Measurements from ENCODE around the gene FRAS1. TPM values are rescaled to one million over a fixed set of nuclear protein-coding genes. Genes with fewer than 3 reads are reported as not detected.

FRAS1 gene
- total RNA-seq, 3 donors from 2014 or later = 4.9 to 7.5 (median 6.6) TPM

DNA sequence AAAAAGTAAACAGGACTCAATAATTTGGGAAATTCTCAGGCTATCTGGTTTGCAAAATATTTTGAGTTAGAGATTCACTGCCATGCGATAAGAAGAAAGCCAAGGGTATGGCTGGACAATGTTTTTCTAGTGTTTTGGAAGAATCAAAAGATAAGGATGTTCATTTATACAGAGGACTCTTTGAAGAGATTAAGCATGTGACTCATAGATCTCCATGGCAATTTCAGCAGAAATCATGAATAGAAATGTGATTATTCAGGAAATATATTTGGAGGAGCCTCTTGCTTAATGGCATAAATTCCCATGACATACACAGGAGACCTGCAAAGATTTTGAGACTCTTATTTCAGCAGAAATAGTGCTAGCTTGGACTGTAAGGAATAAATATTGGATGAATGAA, 16.7 kb upstream of the FRAS1 start:
- no peaks in the 10 kb centered on the region for H3K27me3 ChIP-seq
- TF ChIP-seq POLR2AphosphoS5 (IDR thresholded peaks at IDR 0.05) = no peak
- no peak for TF ChIP-seq POLR2A (IDR thresholded peaks at IDR 0.05)
- TF ChIP-seq, protein P1, sequence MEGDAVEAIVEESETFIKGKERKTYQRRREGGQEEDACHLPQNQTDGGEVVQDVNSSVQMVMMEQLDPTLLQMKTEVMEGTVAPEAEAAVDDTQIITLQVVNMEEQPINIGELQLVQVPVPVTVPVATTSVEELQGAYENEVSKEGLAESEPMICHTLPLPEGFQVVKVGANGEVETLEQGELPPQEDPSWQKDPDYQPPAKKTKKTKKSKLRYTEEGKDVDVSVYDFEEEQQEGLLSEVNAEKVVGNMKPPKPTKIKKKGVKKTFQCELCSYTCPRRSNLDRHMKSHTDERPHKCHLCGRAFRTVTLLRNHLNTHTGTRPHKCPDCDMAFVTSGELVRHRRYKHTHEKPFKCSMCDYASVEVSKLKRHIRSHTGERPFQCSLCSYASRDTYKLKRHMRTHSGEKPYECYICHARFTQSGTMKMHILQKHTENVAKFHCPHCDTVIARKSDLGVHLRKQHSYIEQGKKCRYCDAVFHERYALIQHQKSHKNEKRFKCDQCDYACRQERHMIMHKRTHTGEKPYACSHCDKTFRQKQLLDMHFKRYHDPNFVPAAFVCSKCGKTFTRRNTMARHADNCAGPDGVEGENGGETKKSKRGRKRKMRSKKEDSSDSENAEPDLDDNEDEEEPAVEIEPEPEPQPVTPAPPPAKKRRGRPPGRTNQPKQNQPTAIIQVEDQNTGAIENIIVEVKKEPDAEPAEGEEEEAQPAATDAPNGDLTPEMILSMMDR (IDR thresholded peaks at IDR 0.05) = no peak

DNA sequence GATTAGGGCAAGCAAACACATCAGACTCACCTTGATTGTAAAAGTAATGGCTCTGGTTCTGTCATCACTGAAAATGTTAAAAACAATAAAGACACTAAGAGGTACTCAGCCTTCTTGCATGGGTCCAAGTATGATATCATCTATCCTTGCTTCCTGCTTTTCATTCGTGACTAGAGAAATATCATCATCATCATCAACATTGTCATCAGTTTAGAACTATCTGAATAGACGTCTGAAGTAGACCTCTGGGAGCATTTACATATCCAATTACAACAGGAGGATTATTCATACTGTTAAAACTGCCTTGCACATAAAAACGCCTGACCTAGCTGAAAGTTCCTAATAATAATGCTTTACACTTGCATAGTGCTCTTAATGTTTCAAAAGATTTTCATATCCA, 9.8 kb upstream of the FRAS1 start:
- intact Hi-C loops (cut with DNase I; ENCODE audit: low total_unique reads) = no loop called here

More for the DNA sequence above, 16.7 kb upstream of the FRAS1 start:
- DNase-seq (ENCODE audit: low spot score in 2 of 2) = no peak
- no peaks in the 10 kb centered on the region for H3K9me3 ChIP-seq
- H3K4me3 ChIP-seq = no peak overlapping the region
- no peaks in the 10 kb centered on the region for H3K36me3 ChIP-seq
- H3K4me1 ChIP-seq = no peaks in the 10 kb centered on the region
- intact Hi-C loops (cut with DNase I; ENCODE audit: low total_unique reads) = no loop called here
- no peak overlapping the region for H3K27ac ChIP-seq

GRCh38 chr4:78056265-78057129, 626 bp upstream of the FRAS1 start:
- Histone ChIP-seq H3K36me3 (no peaks in the 10 kb centered on the region), H3K27ac (peak overlapping the region; percentile 63 to 83), H3K4me3 (peak overlapping the region; percentile 56 to 83 (median 62)), H3K27me3 (no peaks in the 10 kb centered on the region), H3K9me3 (no peaks in the 10 kb centered on the region), H3K4me1 (no peaks in the 10 kb centered on the region)
- peak; percentile 63 to 66 for DNase-seq (ENCODE audit: low spot score in 2 of 2)
- TF ChIP-seq POLR2AphosphoS5 (IDR thresholded peaks at IDR 0.05) (no peak), POLR2A (IDR thresholded peaks at IDR 0.05) (no peak)
- TF ChIP-seq, protein P1 (IDR thresholded peaks at IDR 0.05) = no peak
- intact Hi-C loops (cut with DNase I; ENCODE audit: low total_unique reads) = no loop called here

More for the DNA sequence above, 9.8 kb upstream of the FRAS1 start:
- TF ChIP-seq, protein P1 (IDR thresholded peaks at IDR 0.05) = no peak
- TF ChIP-seq POLR2AphosphoS5 (IDR thresholded peaks at IDR 0.05) (no peak), POLR2A (IDR thresholded peaks at IDR 0.05) (no peak)
- Histone ChIP-seq H3K4me1 (no peaks in the 10 kb centered on the region), H3K36me3 (no peaks in the 10 kb centered on the region), H3K27ac (no peak overlapping the region), H3K4me3 (no peak overlapping the region), H3K9me3 (no peaks in the 10 kb centered on the region), H3K27me3 (no peaks in the 10 kb centered on the region)
- no peak for DNase-seq (ENCODE audit: low spot score in 2 of 2)

- TF ChIP-seq, protein P1 (IDR thresholded peaks at IDR 0.05) = no peak
- TF ChIP-seq POLR2AphosphoS5 (IDR thresholded peaks at IDR 0.05) (no peak), POLR2A (IDR thresholded peaks at IDR 0.05) (no peak)
- Histone ChIP-seq H3K27ac (peak overlapping the region; percentile 63 to 83), H3K4me1 (no peaks in the 10 kb centered on the region), H3K9me3 (no peaks in the 10 kb centered on the region), H3K4me3 (peak overlapping the region; percentile 56 to 83 (median 62)), H3K36me3 (no peaks in the 10 kb centered on the region), H3K27me3 (no peaks in the 10 kb centered on the region)
- intact Hi-C loops (cut with DNase I; ENCODE audit: low total_unique reads) = no loop called here
- DNase-seq (ENCODE audit: low spot score in 2 of 2) = peak; percentile 54 to 61
These were observed 752 bp downstream of the FRAS1 start for GRCh38 chr4:78057600-78058550.

Data from breast epithelium (tissue), 4 donors.